DOHH2 (cell line): ENCODE results near the gene SYNE1.

Experiments used
- H3F3A ChIP-seq: fragments of 200-600 bp; sonication (generic), shearing (Covaris generic); 2 replicates; pipeline ENCODE4 v1.6.0; 2016; ENCODE audit warnings: antibody characterized with exemption, mild to moderate bottlenecking; ENCODE audit not compliant: control insufficient read depth, insufficient read depth
- H3K27ac ChIP-seq: fragments of 200-600 bp; sonication (generic); 2 replicates; pipeline ENCODE4 v1.5.1; 2014; ENCODE audit warnings: low read depth, mild to moderate bottlenecking, low read length, moderate library complexity
- H3K27me3 ChIP-seq: fragments of 200-600 bp; sonication (generic); 2 replicates; pipeline ENCODE4 v1.6.1; 2014; ENCODE audit warnings: mild to moderate bottlenecking, low read length, mixed read lengths; ENCODE audit not compliant: control insufficient read depth
- H3K36me3 ChIP-seq: fragments of 200-600 bp; sonication (generic); 2 replicates; pipeline ENCODE4 v1.6.1; 2014; ENCODE audit warnings: mild to moderate bottlenecking, low read length, moderate library complexity, mixed read lengths; ENCODE audit not compliant: control insufficient read depth
- H3K4me1 ChIP-seq: fragments of 200-600 bp; sonication (generic); 2 replicates; pipeline ENCODE4 v1.6.1; 2014; ENCODE audit warnings: mild to moderate bottlenecking, low read length, mixed read lengths; ENCODE audit not compliant: control insufficient read depth
- H3K4me2 ChIP-seq: fragments of 200-600 bp; sonication (generic); 2 replicates; pipeline ENCODE4 v1.6.0; 2014; ENCODE audit warnings: mild to moderate bottlenecking, low read length, moderate library complexity
- H3K4me3 ChIP-seq: fragments of 200-600 bp; sonication (generic); 2 replicates; pipeline ENCODE4 v1.5.1; 2014; ENCODE audit warnings: mild to moderate bottlenecking, low read length, mixed read lengths
- H3K79me2 ChIP-seq: fragments of 200-600 bp; sonication (generic); 2 replicates; pipeline ENCODE4 v1.6.1; 2014; ENCODE audit warnings: mild to moderate bottlenecking, low read length, mixed read lengths; ENCODE audit not compliant: control insufficient read depth
- H3K9me2 ChIP-seq: fragments of 200-600 bp; sonication (generic); replicated peaks from 2 replicates; pipeline ENCODE4 v1.6.1; 2014; ENCODE audit warnings: mild to moderate bottlenecking, low read length, mixed read lengths; ENCODE audit not compliant: control insufficient read depth
- H3K9me3 ChIP-seq: fragments of 200-600 bp; sonication (generic); 2 replicates; pipeline ENCODE4 v1.6.1; 2014; ENCODE audit warnings: antibody characterized with exemption, low read length, mixed read lengths; ENCODE audit not compliant: control insufficient read depth, insufficient read depth
- H4K20me1 ChIP-seq: fragments of 200-600 bp; sonication (generic); 2 replicates; pipeline ENCODE4 v1.6.0; 2014; ENCODE audit warnings: low read depth, mild to moderate bottlenecking, antibody characterized with exemption, low read length, moderate library complexity; ENCODE audit not compliant: control insufficient read depth, insufficient read depth
- CTCF ChIP-seq: fragments of 200-600 bp; sonication (generic); IDR thresholded peaks from one replicate; pipeline ENCODE4 v1.5.1; 2014; ENCODE audit warnings: antibody characterized with exemption, mild to moderate bottlenecking, low read depth, low read length; ENCODE audit not compliant: poor library complexity, severe bottlenecking
- EZH2phosphoT487 ChIP-seq: fragments of 200-600 bp; sonication (generic); IDR thresholded peaks from 2 replicates; pipeline ENCODE4 v1.6.1; 2017; ENCODE audit warnings: borderline replicate concordance, mild to moderate bottlenecking, antibody characterized with exemption, low read length, moderate library complexity, mixed read lengths

The SYNE1 gene

DNA sequence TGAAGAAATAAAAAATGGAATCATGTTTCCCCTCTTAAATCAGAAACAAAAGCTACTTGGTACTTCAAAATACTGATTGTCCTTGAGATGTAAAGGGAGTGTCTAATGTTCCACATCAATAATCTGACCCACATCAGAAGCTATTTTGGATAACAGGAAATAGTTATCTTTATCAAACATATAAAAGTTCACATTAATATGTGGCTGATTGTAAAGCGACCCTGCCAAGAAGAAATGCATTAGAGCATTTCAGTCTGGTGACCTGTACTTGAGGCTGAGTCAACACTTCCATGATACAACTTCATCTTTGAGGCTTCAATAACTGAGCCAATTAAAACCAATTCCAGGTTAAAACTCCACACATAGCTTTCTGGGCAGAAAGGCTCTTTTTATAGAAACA lies 31.8 kb downstream of the SYNE1 start:
- Histone ChIP-seq H4K20me1 (no peaks in the 10 kb centered on the region), H3K9me2 (no peaks in the 10 kb centered on the region), H3K4me1 (0 out of 2 replicates have a peak, but pooled peaks cover 4% of the 10 kb centered on the region), H3K36me3 (no peaks in the 10 kb centered on the region), H3K9me3 (no peaks in the 10 kb centered on the region), H3K4me3 (no peak overlapping the region), H3K79me2 (no peaks in the 10 kb centered on the region), H3K27me3 (no peaks in the 10 kb centered on the region), H3K4me2 (no peak overlapping the region), H3F3A (no peaks in the 10 kb centered on the region), H3K27ac (no peak overlapping the region)
- TF ChIP-seq EZH2phosphoT487 (no peak), CTCF (no peak)

GRCh38 chr6:152603911-152604310 lies 33.3 kb downstream of the SYNE1 start:
- H3F3A ChIP-seq, result no peaks in the 10 kb centered on the region
- 0 out of 2 replicates have a peak, but pooled peaks cover 4% of the 10 kb centered on the region for H3K4me1 ChIP-seq
- H3K27ac ChIP-seq, result no peak overlapping the region
- TF ChIP-seq CTCF, result no peak
- no peak for TF ChIP-seq EZH2phosphoT487
- H3K4me2 ChIP-seq, result no peak overlapping the region
- no peaks in the 10 kb centered on the region for H3K27me3 ChIP-seq
- no peaks in the 10 kb centered on the region for H3K79me2 ChIP-seq
- no peaks in the 10 kb centered on the region for H4K20me1 ChIP-seq
- H3K36me3 ChIP-seq, result no peaks in the 10 kb centered on the region
- no peak overlapping the region for H3K4me3 ChIP-seq
- no peaks in the 10 kb centered on the region for H3K9me2 ChIP-seq
- no peaks in the 10 kb centered on the region for H3K9me3 ChIP-seq

DNA sequence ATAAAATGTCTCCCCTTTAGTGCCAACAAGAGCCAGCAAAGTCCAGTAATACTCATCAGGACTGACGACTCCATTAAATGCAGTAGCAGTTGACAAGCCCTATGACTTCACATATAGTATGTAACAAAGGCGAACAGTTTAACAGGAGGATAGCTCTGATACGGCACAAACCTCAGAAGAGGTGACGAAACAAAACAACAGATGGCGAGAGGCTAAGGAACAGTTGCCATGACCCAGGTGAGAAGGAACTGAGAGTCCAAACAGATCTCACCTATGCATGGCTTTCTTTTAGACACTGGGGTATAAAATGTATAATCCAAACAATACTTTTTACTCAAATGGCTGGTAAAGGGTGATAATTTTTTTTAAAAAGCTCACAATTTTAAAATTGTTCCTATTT lies 37.1 kb downstream of the SYNE1 start:
- H3K27me3 ChIP-seq, result no peaks in the 10 kb centered on the region
- no peaks in the 10 kb centered on the region for H3K9me2 ChIP-seq
- no peaks in the 10 kb centered on the region for H3K79me2 ChIP-seq
- H3F3A ChIP-seq, result no peaks in the 10 kb centered on the region
- no peaks in the 10 kb centered on the region for H3K4me1 ChIP-seq
- no peaks in the 10 kb centered on the region for H3K9me3 ChIP-seq
- no peak overlapping the region for H3K4me3 ChIP-seq
- no peaks in the 10 kb centered on the region for H4K20me1 ChIP-seq
- TF ChIP-seq CTCF, result no peak
- TF ChIP-seq EZH2phosphoT487, result no peak
- no peaks in the 10 kb centered on the region for H3K36me3 ChIP-seq
- H3K27ac ChIP-seq, result no peak overlapping the region
- no peak overlapping the region for H3K4me2 ChIP-seq
